HG03066 (cell line): Measurements from ENCODE around the gene MAST3.

ENCODE experiments used
- ATAC-seq: cut with Tn5 transposase; IDR thresholded peaks from one replicate; pipeline ENCODE4 v1.9.1; 2021; ENCODE audit warnings: low read depth; ENCODE audit not compliant: unreplicated experiment

Gene MAST3

GRCh38 chr19:18109733-18110608 is 12.4 kb downstream of the MAST3 start:
- ATAC-seq, result no peak

- ATAC-seq, result no peak
Measured at GRCh38 chr19:18110609-18111232, 13.1 kb downstream of the MAST3 start.

GRCh38 chr19:18112989-18113478 is 15.5 kb downstream of the MAST3 start:
- ATAC-seq, result no peak

GRCh38 chr19:18113827-18114226 is 16.2 kb downstream of the MAST3 start:
- ATAC-seq, result no peak

GRCh38 chr19:18114483-18114882 is 16.9 kb downstream of the MAST3 start:
- ATAC-seq, result no peak

GRCh38 chr19:18117364-18117691 is 19.8 kb downstream of the MAST3 start:
- ATAC-seq, result no peak

GRCh38 chr19:18117692-18118378 is 20.3 kb downstream of the MAST3 start:
- ATAC-seq, result peak; percentile 77

GRCh38 chr19:18118420-18119012 is 20.9 kb downstream of the MAST3 start:
- ATAC-seq, result no peak

- no peak for ATAC-seq
Measured at GRCh38 chr19:18119013-18119716, 21.6 kb downstream of the MAST3 start.

- ATAC-seq, result no peak
Measured at GRCh38 chr19:18119717-18120105, 22.1 kb downstream of the MAST3 start.

- ATAC-seq, result no peak
Measured at GRCh38 chr19:18120127-18120526, 22.5 kb downstream of the MAST3 start.

GRCh38 chr19:18121166-18121565 is 23.6 kb downstream of the MAST3 start:
- ATAC-seq, result no peak

- ATAC-seq, result no peak
Measured at GRCh38 chr19:18122424-18122823, 24.8 kb downstream of the MAST3 start.

GRCh38 chr19:18122860-18123795 is 25.6 kb downstream of the MAST3 start:
- no peak for ATAC-seq

- no peak for ATAC-seq
Measured at GRCh38 chr19:18123819-18124218, 26.2 kb downstream of the MAST3 start.

GRCh38 chr19:18126097-18126496 is 28.5 kb downstream of the MAST3 start:
- no peak for ATAC-seq

GRCh38 chr19:18128044-18128443 is 30.5 kb downstream of the MAST3 start:
- ATAC-seq, result no peak

GRCh38 chr19:18128805-18129204 is 31.2 kb downstream of the MAST3 start:
- ATAC-seq, result no peak

- no peak for ATAC-seq
Measured at GRCh38 chr19:18130523-18131242, 33.1 kb downstream of the MAST3 start.
